NB4 (cell line): ENCODE measurements around the gene MTMR11.
A peak's percentile ranks its signal among the peaks of the same experiment; 100 is the strongest.
"Not testable (repeated sequence)": the region's sequence is repeated elsewhere in the genome, so short reads cannot be mapped to it uniquely, and the experiment has no call there.

ENCODE experiments used
- DNase-seq: peaks from one replicate; pipeline ENCODE4 v3.0.0; 2010; ENCODE audit warnings: low read depth
- H3K4me3 ChIP-seq: one replicate; pipeline ENCODE4 v1.5.1; 2011; ENCODE audit warnings: mild to moderate bottlenecking, low read depth, low read length, moderate library complexity
- MYC ChIP-seq: IDR thresholded peaks from 2 replicates; pipeline ENCODE4 v1.6.1; 2011; ENCODE audit warnings: low read depth, low read length
- POLR2A ChIP-seq: IDR thresholded peaks from 2 replicates; pipeline ENCODE4 v1.6.1; 2011; ENCODE audit warnings: mild to moderate bottlenecking; ENCODE audit not compliant: insufficient read length; ENCODE audit errors: extremely low read depth
- TF ChIP-seq, protein P1 (sequence below): IDR thresholded peaks from one replicate; pipeline ENCODE4 v1.5.1; 2012; ENCODE audit warnings: low read depth, low read length
- TF ChIP-seq, protein P2 (sequence below): IDR thresholded peaks from 2 replicates; pipeline ENCODE4 v1.6.1; 2011; ENCODE audit warnings: low read depth, low read length

The MTMR11 gene

DNA sequence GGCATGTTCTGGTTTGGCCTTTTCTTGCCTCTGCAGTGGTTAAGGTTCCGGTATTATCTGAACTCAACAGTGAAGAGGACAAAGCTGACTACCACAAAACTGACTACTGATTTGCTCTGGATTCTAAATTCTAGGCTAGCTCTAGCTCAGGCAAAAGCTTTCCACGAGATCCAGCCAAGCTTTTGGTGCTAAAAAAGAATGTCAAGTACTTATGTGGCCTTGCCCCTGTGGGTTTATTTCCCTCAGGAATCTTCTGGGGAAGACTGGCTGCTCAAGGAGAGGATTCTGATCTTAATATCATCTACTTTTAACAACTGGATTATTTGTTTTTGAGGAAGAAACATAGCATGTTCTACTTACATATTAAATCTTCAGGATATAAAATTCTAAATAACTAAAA, 26.1 kb upstream of the MTMR11 start:
- DNase-seq: no peak
- no peak overlapping the region for H3K4me3 ChIP-seq
- TF ChIP-seq, protein P1, sequence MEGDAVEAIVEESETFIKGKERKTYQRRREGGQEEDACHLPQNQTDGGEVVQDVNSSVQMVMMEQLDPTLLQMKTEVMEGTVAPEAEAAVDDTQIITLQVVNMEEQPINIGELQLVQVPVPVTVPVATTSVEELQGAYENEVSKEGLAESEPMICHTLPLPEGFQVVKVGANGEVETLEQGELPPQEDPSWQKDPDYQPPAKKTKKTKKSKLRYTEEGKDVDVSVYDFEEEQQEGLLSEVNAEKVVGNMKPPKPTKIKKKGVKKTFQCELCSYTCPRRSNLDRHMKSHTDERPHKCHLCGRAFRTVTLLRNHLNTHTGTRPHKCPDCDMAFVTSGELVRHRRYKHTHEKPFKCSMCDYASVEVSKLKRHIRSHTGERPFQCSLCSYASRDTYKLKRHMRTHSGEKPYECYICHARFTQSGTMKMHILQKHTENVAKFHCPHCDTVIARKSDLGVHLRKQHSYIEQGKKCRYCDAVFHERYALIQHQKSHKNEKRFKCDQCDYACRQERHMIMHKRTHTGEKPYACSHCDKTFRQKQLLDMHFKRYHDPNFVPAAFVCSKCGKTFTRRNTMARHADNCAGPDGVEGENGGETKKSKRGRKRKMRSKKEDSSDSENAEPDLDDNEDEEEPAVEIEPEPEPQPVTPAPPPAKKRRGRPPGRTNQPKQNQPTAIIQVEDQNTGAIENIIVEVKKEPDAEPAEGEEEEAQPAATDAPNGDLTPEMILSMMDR: no peak
- no peak for TF ChIP-seq POLR2A
- TF ChIP-seq, protein P2, sequence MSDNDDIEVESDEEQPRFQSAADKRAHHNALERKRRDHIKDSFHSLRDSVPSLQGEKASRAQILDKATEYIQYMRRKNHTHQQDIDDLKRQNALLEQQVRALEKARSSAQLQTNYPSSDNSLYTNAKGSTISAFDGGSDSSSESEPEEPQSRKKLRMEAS: no peak
- no peak for TF ChIP-seq MYC

DNA sequence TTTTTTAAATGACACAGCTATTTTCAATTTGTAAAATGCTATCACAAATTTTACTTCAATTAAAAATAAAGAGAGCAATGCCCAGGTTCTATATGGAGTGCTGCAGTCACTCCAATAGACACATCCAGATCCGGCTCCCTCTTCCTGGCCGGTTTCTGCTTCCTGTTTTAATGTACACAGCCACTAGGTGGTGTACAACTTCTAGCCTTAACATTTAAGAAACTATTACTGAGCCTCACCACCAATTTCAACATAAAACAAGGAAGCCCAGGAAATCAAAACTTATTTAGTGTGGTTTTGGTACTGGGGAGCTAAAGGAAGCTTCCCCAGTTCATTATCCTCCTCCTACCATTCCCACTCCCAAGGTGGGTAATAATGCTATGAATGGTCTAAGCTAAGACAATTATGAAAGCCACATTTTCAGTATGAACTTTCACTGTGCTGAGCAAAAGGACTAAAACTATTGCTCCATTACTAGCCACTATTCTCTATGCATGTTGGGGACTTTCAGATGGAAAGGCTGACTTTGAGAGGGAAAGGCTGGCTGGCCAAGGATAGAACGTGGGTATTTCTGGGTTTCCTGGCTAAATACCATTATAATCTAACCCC, 25.5 kb upstream of the MTMR11 start:
- peak; percentile 78 for DNase-seq
- TF ChIP-seq MYC: no peak
- no peak for TF ChIP-seq POLR2A
- TF ChIP-seq, protein P1: peak; percentile 30
- H3K4me3 ChIP-seq: no peak overlapping the region

DNA sequence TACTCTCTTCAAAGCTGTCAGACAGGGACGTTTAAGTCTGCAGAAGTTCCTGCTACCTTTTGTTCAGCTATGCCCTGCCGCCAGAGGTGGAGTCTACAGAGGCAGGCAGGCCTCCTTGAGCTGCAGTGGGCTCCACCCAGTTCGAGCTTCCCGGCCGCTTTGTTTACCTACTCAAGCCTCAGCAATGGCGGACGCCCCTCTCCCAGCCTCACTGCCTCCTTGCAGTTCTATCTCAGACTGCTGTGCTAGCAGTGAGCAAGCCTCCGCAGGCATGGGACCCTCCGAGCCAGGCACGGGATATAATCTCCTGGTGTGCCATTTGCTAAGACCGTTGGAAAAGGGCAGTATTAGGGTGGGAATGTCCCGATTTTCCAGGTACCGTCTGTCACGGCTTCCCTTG, 20.9 kb upstream of the MTMR11 start:
- not testable (repeated sequence) for DNase-seq, H3K4me3 ChIP-seq

DNA sequence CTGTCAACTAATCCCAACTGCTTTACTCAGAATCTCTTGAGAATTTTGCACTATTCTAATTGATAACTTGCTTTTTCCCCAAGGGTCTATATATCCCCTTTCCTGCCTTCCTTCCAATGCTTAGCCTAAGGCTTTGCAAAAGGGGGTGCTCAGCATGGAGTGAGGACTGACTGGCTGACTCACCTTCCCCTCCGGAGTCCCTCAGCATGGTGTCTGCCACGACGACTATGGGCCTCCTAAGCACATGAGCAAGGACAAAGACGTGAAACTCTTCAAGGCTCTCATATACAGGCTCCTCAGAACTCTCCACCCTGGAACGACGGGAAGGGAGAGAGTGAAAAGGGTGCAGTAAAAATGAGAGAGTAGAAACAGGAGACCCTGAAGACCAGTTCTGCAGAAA, 13.2 kb upstream of the MTMR11 start:
- DNase-seq: no peak
- H3K4me3 ChIP-seq: no peak overlapping the region
- TF ChIP-seq, protein P1: no peak
- TF ChIP-seq POLR2A (no peak), MYC (no peak)
- TF ChIP-seq, protein P2: no peak

DNA sequence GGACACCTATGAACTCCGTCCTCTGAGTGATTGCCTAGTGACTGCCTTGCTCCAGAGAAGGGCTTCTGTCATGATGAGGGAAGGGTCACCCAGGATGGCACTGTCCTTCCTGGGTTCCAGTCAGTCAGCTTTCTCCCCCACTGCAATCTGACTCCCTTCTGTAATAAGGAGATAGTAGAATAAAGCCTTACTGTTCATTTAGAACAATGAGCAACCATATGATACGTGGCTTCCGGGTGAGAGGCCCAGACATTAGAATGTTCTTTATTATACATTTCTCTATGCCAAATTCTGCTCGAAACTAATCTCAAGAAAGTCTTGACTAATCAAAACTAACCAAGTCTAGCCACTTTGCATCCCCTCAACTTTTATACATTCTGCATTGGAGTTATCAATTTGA, 8.5 kb upstream of the MTMR11 start:
- no peak for TF ChIP-seq MYC
- TF ChIP-seq, protein P1: no peak
- TF ChIP-seq POLR2A: no peak
- TF ChIP-seq, protein P2: no peak
- DNase-seq: no peak
- no peak overlapping the region for H3K4me3 ChIP-seq

DNA sequence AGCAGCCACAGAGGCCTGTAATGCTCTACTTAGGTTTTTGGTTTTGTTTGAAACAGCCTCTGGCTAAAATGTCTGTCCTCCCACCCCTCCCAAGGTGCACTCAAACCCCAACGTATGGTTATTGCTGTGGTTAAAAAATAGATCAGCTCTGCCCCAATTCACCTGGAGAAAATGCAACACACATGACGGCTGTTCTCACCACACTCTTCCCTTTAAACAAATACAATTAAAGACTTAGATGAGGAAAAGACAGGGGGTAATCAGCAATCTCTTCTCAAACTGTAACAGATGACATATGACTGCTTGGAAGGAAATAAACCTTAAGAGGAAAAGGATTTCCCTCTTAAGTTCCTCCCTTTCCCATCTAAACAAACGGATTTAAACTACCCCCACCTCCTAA, 6.2 kb upstream of the MTMR11 start:
- no peak for DNase-seq
- TF ChIP-seq POLR2A (no peak), MYC (no peak)
- TF ChIP-seq, protein P2: no peak
- TF ChIP-seq, protein P1: no peak
- no peak overlapping the region for H3K4me3 ChIP-seq

DNA sequence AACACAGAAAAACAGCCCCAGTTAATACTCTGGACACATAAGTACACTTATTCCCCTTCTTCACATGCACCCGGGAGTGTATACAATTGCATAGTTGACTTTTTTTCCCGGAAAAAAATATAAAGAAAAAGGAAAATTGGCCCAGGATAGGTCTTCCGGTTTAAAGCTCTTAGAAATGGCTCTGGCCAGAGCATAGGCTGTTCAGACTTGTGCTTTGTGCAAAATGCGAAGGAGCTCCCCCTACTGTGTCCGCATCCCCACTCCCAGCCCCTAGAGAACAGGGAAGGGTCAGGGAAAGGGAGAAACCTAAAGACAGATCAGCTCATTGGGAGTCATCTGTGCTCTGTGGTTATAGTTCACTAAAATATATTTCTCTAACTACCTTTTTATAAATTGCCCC, 5.5 kb upstream of the MTMR11 start:
- no peak overlapping the region for H3K4me3 ChIP-seq
- no peak for DNase-seq
- TF ChIP-seq MYC (no peak), POLR2A (no peak)
- TF ChIP-seq, protein P1: peak; percentile 14
- TF ChIP-seq, protein P2: no peak
